Measurements from ENCODE around the gene CLMN.

CLMN gene

DNA sequence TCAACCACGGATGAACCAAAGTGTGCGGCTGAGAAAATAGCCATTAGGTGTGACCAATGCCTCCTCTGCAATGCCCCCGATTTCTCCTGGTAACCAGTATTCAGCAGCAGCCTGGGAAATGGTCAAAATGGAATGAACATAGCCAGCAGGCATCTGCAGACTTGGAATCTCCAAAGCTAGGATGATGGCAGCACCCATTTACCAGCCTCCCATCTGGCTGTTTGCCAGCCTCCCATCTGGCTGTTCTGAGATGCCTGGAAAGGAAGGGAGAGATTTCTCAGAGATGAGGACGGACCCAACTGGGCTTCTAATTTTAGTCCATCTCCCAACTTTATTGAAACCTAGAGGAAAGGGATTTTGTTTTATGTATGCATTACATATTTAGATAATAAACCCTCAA, 16.2 kb downstream of the CLMN start:
- Histone ChIP-seq H3K4me2 (ENCODE audit: low read length) (no peak overlapping the region), H3K4me1 (ENCODE audit: insufficient read depth, low read length, severe bottlenecking) (peaks cover 7% of the 10 kb centered on the region)

DNA sequence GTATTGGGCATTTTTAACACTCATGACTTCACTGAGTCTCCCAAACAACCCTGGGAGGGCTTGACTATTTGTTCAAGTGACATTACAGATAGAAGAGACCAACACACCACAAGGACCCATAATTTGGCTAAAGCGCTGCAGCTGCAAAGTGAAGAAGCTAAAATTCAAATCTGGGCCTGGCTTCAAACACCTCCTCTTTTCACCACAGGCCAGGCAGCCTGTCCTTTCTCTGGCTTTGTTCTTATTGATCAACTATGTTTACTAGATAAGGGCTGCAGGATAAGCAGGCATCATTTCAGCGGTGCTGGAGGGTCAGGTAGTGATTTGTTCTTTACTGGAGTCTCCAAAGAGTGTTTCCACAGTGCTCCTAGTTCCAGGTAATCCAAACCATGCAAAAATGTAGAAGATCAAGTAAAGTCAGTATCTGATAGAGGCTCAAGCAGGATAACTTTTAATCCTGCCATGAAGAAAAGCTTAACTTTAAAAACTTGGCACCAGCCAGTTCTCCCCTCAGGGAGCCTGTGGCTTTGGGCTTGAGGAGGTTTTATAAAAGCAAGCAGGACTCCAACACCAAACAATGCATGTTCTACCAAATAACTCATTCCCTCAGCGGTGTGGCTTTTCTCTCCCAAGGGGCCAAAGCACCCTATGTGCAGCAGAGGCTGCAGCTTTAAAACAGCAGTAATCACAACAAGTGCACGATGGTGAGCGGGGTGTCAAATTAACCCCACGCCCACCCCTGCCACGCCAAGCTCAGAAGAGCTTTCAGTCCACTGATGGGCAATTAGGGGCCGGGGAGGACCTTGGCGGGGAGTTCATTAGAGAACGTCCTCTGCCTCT, 16.8 kb downstream of the CLMN start:
- Histone ChIP-seq H3K9me2 (ENCODE audit: low read depth, low read length) (no peaks in the 10 kb centered on the region), H3K4me1 (ENCODE audit: insufficient read depth, low read length, severe bottlenecking) (peaks cover 8% of the 10 kb centered on the region), H4K20me1 (ENCODE audit: insufficient read depth, low read length) (no peaks in the 10 kb centered on the region), H2AFZ (ENCODE audit: low read length) (no peak overlapping the region), H3K27me3 (ENCODE audit: insufficient read depth, low read length) (peaks cover 6% of the 10 kb centered on the region), H3K27ac (ENCODE audit: low read depth, low read length, poor library complexity, severe bottlenecking) (no peak overlapping the region), H3K36me3 (ENCODE audit: insufficient read depth, low read length) (no peaks in the 10 kb centered on the region), H3K9ac (ENCODE audit: low read length) (no peak overlapping the region), H3K4me2 (ENCODE audit: low read length) (no peak overlapping the region), H3K9me3 (ENCODE audit: low read length) (no peaks in the 10 kb centered on the region), H3K4me3 (ENCODE audit: low read depth, low read length, poor library complexity, severe bottlenecking) (no peak overlapping the region), H3K79me2 (ENCODE audit: insufficient read depth, low read length) (no peaks in the 10 kb centered on the region), H3F3A (ENCODE audit: insufficient read depth, low read length) (no peaks in the 10 kb centered on the region)
- TF ChIP-seq, protein P1, sequence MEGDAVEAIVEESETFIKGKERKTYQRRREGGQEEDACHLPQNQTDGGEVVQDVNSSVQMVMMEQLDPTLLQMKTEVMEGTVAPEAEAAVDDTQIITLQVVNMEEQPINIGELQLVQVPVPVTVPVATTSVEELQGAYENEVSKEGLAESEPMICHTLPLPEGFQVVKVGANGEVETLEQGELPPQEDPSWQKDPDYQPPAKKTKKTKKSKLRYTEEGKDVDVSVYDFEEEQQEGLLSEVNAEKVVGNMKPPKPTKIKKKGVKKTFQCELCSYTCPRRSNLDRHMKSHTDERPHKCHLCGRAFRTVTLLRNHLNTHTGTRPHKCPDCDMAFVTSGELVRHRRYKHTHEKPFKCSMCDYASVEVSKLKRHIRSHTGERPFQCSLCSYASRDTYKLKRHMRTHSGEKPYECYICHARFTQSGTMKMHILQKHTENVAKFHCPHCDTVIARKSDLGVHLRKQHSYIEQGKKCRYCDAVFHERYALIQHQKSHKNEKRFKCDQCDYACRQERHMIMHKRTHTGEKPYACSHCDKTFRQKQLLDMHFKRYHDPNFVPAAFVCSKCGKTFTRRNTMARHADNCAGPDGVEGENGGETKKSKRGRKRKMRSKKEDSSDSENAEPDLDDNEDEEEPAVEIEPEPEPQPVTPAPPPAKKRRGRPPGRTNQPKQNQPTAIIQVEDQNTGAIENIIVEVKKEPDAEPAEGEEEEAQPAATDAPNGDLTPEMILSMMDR (IDR thresholded peaks at IDR 0.05; ENCODE audit: low read length), result no peak
- no peak for TF ChIP-seq EZH2 (IDR thresholded peaks at IDR 0.05; ENCODE audit: borderline replicate concordance, low read length)

More for the DNA sequence above, 16.2 kb downstream of the CLMN start:
- no peak overlapping the region for H3K27ac ChIP-seq (ENCODE audit: low read depth, low read length, poor library complexity, severe bottlenecking)
- no peaks in the 10 kb centered on the region for H3K36me3 ChIP-seq (ENCODE audit: insufficient read depth, low read length)
- TF ChIP-seq, protein P1 (IDR thresholded peaks at IDR 0.05; ENCODE audit: low read length), result no peak
- no peak for TF ChIP-seq EZH2 (IDR thresholded peaks at IDR 0.05; ENCODE audit: borderline replicate concordance, low read length)
- H3K9me3 ChIP-seq (ENCODE audit: low read length), result no peaks in the 10 kb centered on the region
- no peak overlapping the region for H3K4me3 ChIP-seq (ENCODE audit: low read depth, low read length, poor library complexity, severe bottlenecking)
- no peaks in the 10 kb centered on the region for H3K9me2 ChIP-seq (ENCODE audit: low read depth, low read length)
- no peaks in the 10 kb centered on the region for H4K20me1 ChIP-seq (ENCODE audit: insufficient read depth, low read length)
- no peak overlapping the region for H2AFZ ChIP-seq (ENCODE audit: low read length)
- no peaks in the 10 kb centered on the region for H3F3A ChIP-seq (ENCODE audit: insufficient read depth, low read length)
- no peaks in the 10 kb centered on the region for H3K79me2 ChIP-seq (ENCODE audit: insufficient read depth, low read length)
- H3K9ac ChIP-seq (ENCODE audit: low read length), result no peak overlapping the region
- H3K27me3 ChIP-seq (ENCODE audit: insufficient read depth, low read length), result no peaks in the 10 kb centered on the region; the same call in 1 of the 2 replicates

DNA sequence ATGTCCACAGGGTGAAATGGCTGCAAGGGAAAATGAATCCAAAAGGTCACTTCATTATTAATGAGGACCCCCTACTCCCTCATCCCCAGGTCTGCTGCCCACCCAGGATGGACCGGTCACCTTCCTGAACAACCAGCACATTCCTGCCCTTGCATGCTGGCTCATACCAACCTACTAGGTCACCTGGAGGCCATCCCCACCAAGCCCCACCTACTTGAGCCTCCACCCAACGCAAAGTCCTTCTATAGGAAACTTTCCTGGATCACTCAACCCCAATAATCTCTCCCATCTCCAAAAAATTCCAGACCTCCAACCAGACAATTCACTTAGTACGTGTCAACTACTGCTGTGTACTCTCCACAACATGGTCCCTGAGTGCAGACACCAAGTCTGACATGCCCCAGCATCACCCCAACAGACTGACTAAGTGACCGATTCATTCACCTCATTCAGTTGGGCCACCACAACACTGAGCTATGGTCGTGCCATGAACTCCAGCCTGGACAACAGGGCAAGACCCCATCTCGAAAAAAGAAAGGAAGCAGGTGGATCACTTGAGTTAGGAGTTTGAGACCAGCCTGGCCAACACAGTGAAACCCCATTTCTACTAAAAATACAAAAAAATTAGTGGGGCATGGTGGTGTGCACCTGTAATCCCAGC, 18.1 kb downstream of the CLMN start:
- no peaks in the 10 kb centered on the region for H4K20me1 ChIP-seq (ENCODE audit: insufficient read depth, low read length)
- peaks cover 9% of the 10 kb centered on the region for H3K27me3 ChIP-seq (ENCODE audit: insufficient read depth, low read length)
- H3K79me2 ChIP-seq (ENCODE audit: insufficient read depth, low read length), result no peaks in the 10 kb centered on the region
- H3K4me3 ChIP-seq (ENCODE audit: low read depth, low read length, poor library complexity, severe bottlenecking), result no peak overlapping the region
- TF ChIP-seq, protein P1 (IDR thresholded peaks at IDR 0.05; ENCODE audit: low read length), result no peak
- no peak for TF ChIP-seq EZH2 (IDR thresholded peaks at IDR 0.05; ENCODE audit: borderline replicate concordance, low read length)
- H3K4me2 ChIP-seq (ENCODE audit: low read length), result no peak overlapping the region
- no peak overlapping the region for H3K9ac ChIP-seq (ENCODE audit: low read length)
- H3F3A ChIP-seq (ENCODE audit: insufficient read depth, low read length), result no peaks in the 10 kb centered on the region
- H2AFZ ChIP-seq (ENCODE audit: low read length), result no peak overlapping the region
- H3K27ac ChIP-seq (ENCODE audit: low read depth, low read length, poor library complexity, severe bottlenecking), result no peak overlapping the region
- H3K4me1 ChIP-seq (ENCODE audit: insufficient read depth, low read length, severe bottlenecking), result peaks cover 13% of the 10 kb centered on the region
- H3K9me3 ChIP-seq (ENCODE audit: low read length), result no peaks in the 10 kb centered on the region
- no peaks in the 10 kb centered on the region for H3K9me2 ChIP-seq (ENCODE audit: low read depth, low read length)
- H3K36me3 ChIP-seq (ENCODE audit: insufficient read depth, low read length), result no peaks in the 10 kb centered on the region
